Stimulated activated CD8-positive, alpha-beta memory T cell treated with anti-CD3 and anti-CD28 coated beads, Interleukin-7, amount 100 ng/mL, for 48 hours (primary cell): Measurements from ENCODE around the gene ELL2.
"Not testable (repeated sequence)": the region's sequence is repeated elsewhere in the genome, so short reads cannot be mapped to it uniquely, and the experiment has no call there.

ENCODE experiments used
- DNase-seq, 2 donors: peaks; one replicate each; pipeline ENCODE4 v3.0.0-alpha.2; 2020; ENCODE audit warnings: low read depth in 1 of 2; ENCODE audit errors: extremely low read depth in 1 of 2

ELL2 gene

DNA sequence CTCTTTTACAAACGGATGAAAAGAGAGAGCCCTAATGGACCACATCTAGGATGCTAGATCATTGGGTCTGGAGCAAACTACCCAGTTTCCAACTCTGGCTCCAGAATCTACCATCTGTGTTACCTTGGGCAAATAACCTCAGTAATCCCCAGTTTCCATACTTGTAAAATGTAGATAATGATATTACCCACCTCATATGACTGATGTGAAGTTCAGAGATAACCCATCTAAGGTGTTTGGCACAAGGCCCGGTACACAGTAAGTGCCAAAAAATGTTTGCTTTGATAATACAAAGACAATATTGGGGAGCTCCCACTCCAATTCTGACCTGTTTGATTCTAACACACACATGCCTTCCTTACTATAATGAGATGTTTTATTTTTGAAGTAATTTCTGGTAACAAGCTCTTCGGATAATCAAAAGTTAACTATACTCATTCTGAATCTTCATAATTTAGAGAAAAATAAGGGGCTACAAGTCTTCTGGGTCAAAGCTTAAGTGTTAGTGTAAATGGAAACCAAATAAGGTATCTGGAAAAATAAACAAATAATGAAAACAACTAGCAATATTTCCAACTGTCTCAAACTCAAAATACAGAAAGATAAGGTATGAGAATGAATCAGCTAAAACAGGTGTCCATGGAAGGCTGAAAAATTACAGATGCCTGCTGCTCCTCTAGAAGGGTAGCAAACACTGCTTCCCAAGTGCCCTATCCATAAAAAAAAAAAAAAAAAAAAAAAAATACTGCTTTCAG lies 30.4 kb downstream of the ELL2 start:
- no peak for DNase-seq

DNA sequence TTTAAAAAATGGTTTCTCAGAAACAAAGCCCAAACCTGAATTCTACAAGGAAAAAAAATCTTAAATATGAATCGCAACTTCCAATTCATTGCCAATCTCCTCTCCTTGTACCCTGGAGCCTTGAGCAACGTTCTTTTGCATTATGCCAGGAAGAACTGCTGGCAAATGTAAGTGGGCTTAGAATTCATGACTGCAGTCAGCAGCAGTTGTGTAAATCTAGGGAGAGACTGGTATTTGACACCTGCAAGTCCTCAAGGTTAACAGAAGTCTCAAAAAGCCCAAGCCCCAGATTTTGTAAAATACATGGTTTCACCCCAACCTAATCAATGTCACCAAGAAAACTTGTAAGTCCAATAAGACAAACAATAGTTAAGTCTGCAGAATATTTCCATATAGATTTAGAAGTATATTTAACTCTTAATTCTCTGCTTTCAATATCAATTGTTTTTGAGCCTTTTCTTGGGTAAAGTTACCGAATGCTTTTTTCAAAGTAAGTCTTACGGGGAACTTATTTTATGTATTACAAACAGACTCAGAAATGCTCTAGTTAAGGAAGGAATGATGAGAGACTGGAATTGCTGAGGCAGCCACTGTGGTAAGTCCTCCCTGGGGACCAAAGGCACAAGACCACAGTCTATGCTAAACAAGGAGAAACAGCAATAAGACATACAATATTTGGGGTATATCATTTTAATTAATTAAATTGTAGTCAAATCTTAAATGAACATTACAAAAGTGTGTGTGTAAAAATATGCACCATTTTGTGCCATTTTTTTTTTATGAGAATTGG lies 31.3 kb downstream of the ELL2 start:
- DNase-seq: no peak

DNA sequence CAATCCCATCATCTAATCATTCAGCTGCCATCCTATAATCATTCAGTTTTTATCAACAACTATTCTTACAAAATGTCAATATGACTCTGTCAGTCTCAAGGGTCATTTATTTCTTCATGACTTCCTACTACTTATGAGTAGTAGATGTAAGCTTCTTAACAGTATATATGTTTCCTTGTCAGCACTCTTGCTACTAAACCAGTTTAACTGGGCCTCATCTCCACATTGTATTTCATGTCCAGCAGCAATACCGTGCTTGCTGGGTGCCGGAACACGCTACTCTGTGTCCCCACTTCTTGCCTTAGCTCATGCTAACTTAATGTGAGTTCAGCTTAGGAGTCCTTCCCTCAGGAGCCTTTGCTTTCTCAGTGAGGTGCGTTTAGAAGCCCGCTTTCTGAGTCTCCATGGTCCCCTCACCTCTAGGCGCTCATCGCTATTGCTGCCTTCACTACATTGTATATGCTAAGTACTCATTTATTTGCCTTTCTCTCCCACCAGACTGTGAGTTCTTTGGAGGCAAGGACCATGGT lies 32.9 kb downstream of the ELL2 start:
- DNase-seq: no peak

DNA sequence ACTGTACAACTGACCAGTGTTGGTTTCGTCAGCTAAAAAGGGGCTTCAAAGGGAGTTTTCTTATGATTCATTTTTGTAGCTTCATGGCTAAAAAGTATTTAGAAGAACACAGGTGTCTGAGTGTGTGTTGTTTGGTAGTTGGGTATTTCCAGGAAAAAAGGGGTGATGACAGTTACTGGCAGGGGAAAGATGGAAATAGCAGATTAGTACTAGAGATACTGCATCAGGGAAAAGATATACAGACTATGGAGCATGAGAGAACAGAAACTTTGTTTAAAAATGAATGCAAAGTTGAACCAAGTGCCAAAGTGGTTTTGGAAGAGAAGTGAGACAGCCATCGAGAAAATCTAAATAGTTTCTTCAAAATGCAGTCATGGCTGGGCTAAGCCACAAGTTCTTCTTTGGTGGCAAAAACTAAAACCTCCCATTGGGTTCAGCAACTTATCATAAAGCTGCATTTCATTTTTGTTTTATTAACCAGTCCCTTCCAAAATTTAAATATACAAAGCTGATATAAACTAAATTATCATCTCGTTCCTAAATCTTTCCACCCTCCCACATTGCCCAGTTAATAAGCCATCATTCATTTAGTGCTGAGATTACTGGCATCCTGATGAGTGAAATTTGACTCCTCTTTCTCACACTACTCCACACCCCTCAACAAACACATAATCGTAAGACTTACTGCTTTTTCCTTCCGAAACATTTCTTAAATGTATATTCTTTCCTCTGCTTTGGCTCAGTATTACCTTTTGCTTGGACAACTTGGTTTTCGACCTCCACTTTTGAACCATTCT lies 33.5 kb downstream of the ELL2 start:
- DNase-seq: no peak

DNA sequence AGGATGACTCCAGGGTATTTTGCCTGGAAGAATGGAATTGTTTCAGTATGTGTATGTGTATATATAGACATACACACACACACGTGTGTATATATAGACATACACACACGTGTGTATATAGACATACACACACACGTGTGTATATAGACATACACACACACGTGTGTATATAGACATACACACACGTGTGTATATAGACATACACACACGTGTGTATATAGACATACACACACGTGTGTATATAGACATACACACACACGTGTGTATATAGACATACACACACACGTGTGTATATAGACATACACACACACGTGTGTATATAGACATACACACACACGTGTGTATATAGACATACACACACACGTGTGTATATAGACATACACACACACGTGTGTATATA lies 34.4 kb downstream of the ELL2 start:
- DNase-seq: not testable (repeated sequence)

DNA sequence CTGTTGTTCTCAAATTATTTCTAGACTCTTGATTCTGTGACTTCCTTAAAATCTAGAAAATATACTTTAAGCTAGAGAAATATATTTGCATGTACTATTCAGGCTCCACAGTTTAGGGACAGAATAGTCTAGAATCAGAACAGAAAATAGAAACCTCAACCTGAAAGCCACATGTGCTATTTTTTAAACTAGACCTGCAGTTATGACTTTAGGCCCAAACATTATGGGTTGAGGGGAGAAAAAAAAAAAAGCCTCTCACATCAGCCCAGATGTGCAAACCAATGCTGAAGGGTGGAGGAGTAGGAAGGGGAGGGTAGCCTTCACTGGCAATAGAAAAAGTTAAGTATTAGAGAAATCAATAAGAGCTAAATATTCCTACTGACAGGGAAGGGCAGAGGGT lies 35.7 kb downstream of the ELL2 start:
- no peak for DNase-seq

DNA sequence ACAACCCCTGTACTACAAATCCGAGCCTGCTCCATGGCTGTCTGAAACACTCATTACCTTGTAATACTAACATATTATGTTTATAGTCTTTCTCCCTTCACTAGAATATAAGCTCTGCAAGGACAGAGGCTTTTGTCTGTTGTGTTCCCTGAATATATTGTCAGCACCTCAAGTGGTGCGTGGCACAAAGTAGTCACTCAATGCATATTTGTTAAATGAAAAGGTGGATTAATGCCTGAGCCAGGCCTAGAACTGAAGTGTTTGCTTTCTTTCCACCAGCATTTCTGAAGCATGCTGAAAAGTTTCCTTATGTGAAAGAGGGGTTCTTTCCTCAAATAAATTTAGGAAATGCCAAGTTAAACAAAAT lies 36.3 kb downstream of the ELL2 start:
- DNase-seq: no peak

DNA sequence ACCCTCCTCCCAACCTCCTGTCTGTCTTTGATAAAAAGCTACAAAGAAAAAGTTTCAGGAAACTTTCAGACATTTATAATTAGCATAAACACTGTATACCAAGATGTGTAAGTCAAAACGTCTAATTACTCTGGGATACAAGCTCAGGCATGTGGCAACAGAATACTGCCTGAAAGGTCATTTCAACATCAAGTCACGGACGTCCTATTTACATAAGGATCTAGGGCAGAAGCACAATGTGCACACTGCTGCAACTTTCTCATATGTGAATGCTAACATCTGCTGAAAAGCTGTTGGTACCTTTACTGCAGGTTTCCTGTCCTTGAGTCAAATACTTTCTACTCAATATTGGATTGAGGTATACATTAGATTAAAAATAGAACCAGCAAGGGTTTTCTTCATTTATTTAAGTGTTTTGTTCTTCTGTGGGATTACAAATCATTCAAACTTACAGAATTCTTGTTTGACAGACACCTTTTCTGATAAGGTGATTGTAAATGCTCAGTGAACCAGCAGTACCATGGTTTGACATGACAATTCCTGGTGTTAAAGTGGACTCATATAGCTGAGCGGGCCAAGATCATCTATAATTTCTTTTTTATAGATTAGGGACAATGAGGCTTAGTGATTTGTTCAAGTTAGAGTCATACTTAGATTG lies 36.8 kb downstream of the ELL2 start:
- DNase-seq: no peak

DNA sequence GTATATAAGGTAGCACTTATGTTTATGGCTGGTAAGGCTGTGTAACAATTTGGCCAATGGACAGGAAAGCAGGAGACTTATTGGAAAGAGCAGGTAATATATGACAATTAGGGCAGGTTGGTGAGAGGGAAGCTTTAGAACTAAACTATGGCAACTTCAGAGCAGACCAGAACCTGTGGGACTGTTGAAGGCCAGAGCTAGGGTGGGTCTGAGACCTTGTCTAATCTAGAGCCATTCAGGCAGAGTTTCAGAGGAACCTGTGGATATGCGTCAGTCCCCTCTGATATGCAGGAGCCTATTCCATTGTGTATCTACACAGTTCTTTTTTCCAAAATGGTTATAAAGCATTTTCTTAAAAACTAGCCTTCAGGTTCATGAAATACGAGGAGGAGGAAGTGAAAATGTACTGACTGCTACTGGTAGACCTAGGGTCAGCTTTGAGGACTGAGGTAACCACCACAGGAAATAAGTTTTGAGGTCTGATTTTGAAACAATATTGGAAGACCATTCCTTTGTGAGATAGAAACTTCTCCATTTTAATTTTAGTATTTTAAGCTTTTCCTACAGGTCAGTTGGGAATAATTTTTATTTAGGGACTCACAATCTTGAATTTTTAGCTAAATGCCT lies 37.6 kb downstream of the ELL2 start:
- no peak for DNase-seq

DNA sequence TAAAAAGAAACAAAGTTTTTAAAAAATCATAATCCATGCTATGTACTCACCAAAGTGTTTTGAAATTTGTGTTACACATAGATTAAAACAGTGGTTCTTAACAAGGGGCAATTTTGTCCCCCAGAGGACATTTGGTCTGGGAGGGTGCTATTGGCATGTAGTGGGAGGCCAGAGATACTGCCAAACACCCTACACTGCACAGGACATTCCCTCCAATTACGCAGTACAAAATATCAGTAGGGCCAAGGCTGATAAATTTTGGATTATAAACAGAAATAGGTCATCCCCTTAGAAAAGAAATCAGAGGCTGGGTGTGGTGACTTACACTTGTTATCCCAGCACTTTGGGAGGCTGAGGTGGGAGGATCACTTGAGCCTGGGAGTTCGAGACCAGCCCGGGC lies 38.9 kb downstream of the ELL2 start:
- no peak for DNase-seq

DNA sequence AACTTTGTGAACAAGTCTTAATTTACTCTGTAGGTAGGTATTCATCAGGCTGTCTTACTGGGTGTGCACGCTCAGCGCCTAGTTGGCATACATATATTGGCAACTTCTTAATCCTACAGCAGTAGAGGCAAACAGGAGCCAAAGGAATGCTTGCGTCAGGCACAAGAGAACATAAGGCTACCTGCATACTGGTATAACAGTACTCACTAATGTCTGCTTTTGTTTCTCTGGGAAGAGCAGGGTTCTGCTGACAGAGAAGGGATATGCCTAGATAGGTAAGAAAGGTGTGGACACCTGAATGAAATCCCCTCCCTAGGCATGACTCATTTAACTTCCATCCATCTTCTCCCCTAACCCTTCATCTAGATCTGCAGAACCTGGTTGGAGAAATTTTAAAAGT lies 40.1 kb downstream of the ELL2 start:
- DNase-seq: no peak

DNA sequence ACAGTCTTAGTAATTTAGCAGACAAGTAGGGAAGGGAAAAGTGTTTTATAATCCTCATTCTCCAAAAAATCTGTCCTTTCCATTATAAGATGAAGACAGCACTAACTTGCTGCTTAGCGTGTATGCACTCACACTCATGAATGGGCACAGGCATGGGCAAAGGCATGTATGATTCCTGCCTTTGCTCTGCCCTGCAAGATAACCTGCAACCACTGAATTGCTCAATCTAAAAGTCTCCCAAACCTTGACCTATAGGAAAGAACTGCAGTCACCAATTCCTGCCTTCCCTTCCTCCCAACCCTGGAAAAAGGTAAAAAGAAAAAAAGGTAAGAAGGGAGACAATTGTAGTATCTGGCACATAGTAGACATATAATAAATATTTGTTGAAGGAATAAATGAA lies 40.8 kb downstream of the ELL2 start:
- no peak for DNase-seq

DNA sequence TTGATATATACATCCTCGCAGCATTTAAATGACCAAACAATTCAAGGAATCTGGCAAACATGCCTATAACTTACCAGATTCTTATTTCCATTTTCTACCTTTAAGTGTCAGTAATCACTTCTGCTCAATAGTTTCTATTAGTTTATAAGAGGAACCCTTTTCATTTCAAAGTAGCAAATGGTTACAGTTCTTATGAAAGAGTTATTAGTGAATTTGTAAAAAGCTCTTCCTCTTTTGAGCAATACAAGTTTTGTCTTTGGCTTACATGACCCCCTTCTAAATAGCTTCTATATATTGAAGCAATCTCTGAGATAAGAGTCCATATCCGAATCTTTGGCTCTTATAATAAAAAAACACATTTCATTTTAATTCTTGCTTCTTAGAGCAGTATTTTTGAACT lies 42.0 kb downstream of the ELL2 start:
- DNase-seq: no peak

DNA sequence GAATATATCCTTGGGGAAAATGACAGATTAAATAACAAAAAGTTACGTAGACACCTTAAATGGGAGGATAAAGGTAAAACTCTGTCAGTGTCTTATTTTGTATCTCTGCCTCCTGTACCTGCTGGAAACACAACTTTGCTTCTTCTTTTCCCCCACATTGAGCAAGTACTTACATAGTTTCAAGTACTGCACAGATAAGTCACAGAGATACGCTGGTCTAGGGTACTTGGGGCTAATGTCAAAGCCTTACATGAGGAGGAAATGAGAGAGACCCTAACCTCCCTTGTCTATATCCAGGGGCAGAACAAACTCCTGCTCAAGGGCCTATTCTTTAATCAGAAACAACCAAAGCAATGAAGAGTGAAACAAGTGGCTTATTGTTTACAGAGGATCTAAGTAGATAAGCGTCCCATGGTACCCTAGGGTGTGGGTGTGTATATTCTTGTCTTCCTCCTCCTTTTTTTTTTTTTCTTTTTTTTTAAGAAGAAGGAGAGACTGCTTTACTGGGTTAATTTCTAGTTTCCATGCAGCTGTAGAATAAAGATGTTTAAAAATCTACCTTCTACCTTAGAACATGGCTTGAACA lies 43.1 kb downstream of the ELL2 start:
- DNase-seq: no peak

DNA sequence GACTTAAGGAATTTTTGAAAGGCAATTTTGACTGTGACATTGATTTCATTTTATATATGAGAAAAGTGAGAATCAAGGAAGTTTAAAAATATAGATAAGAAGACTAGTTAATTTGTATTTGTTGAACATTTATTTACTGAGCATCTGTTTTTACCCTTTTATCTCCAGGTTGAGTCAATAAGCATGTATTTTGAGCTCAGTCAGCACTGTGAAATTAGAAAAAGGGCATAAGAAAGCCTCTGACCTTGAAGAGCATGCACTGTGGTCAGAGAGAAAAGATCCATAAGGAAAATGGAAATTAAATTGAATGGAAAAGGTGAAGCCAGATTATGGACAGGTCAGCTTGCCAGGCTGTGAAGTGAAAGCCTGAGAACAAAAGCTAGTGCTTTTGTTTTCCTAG lies 44.4 kb downstream of the ELL2 start:
- DNase-seq: no peak

DNA sequence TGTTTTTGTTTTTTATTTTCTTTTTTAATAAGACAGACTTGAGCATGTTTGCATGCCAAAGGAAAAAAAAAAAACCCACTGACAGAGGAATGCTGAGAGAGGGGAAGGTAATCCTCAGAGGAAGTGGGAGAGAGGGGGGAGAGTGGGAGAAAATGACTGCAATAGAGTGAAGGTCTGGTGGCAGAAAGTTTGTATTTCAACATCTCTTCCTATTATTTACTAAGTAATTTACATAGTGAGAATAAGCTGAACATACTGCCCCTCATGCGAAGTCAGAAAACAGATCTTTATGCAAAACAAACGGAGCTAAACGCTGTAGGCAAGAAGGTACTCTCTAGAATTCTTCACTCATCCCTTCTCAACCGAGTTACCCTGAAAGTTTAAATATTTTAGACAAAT lies 45.0 kb downstream of the ELL2 start:
- DNase-seq: no peak

DNA sequence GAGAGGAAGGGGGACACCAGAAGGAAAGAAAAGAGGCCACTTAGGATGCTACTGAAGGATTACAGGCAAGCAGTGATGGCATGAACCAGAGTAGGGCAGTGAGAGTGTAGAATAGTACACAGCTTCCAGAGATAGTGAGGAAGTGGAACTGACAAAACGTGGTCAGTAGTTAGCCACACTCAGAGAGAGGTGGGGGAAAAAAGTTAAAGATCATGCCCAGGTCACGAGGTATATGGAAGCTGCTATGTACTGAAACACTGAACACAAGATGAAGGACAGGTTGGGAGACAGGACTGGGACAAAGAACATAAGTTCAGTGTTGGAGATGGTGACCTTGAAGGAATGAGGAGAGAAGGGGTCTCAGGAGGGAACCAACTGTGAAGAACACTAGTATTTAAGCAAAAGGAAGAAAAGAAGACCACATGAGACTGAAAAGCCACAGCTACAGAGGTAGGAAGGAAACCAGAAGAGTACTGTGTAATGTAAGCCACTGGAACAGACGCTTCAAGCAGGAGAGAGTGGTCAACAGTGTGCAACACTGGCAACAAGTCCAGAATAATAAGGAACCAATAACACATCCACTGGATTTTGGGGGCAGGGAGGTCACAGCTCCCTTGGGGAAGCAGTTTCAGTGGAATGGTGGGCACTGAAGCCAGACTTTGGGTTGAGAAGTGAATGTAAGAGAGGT lies 45.5 kb downstream of the ELL2 start:
- no peak for DNase-seq

DNA sequence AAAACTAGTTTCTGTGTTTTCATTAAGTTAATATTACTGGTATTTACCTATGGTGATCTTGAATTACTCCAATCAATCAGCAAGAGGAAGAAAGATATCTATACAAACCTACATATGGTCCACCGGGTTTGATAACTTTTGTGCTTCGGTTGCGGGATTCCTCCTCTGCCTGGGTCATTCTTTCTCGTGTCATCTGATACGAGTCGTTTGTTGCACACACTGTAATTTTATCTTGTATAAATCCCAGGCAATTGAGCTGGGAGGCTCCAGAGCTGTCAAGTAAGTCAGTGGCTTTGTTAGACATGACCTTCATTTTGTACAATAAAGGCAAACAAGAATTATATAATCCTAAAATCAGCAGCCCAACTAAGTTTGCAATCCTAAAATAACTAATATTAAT lies 48.0 kb downstream of the ELL2 start:
- DNase-seq: no peak

DNA sequence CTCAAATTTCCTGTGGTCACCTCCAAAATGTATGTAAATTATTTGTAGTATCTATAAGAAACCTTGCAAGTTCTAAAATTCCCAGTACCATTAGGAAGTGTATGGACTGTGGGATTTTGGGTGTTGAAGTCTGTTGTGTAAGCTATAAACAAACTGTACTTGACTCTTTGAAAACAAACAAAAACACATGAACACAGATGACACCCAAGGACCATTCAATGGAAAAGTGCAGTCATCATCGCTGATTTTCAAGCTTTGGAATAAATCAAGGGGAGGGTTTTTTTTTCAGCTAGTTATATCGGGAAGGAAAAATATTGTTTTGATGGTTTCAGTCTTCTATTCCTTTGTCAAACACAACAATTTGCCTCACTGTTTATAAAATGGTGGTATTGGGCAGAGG lies 49.6 kb downstream of the ELL2 start:
- DNase-seq: no peak

DNA sequence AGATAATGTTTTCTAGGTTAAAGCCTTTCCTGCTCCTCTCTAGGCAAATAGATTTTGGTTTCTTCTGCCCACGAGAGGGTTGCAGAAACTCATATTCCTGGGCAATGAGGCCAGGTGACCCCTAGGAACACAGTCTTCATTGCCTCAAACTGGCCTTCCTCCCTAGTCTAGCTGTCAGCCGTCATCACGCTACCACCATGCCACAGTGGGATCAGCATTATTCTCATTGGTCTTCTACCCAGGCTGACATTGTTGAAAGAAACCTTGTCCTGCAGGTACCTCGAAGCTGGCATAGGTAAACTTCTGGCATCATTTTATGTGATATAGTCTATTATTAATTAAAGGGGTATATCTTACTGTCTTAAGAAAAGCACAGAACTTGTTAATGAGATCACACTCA lies 51.1 kb downstream of the ELL2 start:
- no peak for DNase-seq
